Measurements from ENCODE around the gene CPAMD8.
"Not testable (repeated sequence)": the region's sequence is repeated elsewhere in the genome, so short reads cannot be mapped to it uniquely, and the experiment has no call there.

- TF ChIP-seq, protein P1, sequence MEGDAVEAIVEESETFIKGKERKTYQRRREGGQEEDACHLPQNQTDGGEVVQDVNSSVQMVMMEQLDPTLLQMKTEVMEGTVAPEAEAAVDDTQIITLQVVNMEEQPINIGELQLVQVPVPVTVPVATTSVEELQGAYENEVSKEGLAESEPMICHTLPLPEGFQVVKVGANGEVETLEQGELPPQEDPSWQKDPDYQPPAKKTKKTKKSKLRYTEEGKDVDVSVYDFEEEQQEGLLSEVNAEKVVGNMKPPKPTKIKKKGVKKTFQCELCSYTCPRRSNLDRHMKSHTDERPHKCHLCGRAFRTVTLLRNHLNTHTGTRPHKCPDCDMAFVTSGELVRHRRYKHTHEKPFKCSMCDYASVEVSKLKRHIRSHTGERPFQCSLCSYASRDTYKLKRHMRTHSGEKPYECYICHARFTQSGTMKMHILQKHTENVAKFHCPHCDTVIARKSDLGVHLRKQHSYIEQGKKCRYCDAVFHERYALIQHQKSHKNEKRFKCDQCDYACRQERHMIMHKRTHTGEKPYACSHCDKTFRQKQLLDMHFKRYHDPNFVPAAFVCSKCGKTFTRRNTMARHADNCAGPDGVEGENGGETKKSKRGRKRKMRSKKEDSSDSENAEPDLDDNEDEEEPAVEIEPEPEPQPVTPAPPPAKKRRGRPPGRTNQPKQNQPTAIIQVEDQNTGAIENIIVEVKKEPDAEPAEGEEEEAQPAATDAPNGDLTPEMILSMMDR (IDR thresholded peaks at IDR 0.05 in 4 of 5, conservative IDR thresholded peaks at IDR 0.05 in 1 of 5) = not testable (repeated sequence)
- TF ChIP-seq POLR2A (IDR thresholded peaks at IDR 0.05) = not testable (repeated sequence)
These were observed 68.3 kb downstream of the CPAMD8 start for GRCh38 chr19:16958277-16958676.
